Activated CD8-positive, alpha-beta T cell treated with anti-CD3 and anti-CD28 coated beads for 36 hours (primary cell): ENCODE data around the gene LAMA5. TPM values are rescaled to one million over a fixed set of nuclear protein-coding genes. Genes with fewer than 3 reads are reported as not detected.

Experiments
- ATAC-seq: fragments of 200-7000 bp; cut with Tn5 transposase; one replicate; pipeline ENCODE4 v1.10.0; 2021; ENCODE audit warnings: mild to moderate bottlenecking, moderate library complexity
- CTCF ChIA-PET: fragments of 350-600 bp; sonication (Branson Sonifier 250); formaldehyde crosslinking; loops from one replicate; lab custom pipeline; 2021; ENCODE audit warnings: antibody characterized with exemption; lab: Charles Lee
- POLR2A ChIA-PET: fragments of 350-600 bp; sonication (Branson Sonifier 250); formaldehyde crosslinking; loops from one replicate; lab custom pipeline; 2021; ENCODE audit warnings: antibody characterized with exemption; lab: Charles Lee
- DNase-seq: peaks from one replicate; pipeline ENCODE4 v3.0.0-alpha.2; 2020
- H3K27ac Mint-ChIP-seq: one replicate; pipeline ENCODE4 v1.8.0; 2021; ENCODE audit warnings: mild to moderate bottlenecking, mixed read lengths
- H3K27me3 Mint-ChIP-seq: one replicate; pipeline ENCODE4 v1.8.0; 2021; ENCODE audit warnings: mixed read lengths
- H3K36me3 Mint-ChIP-seq: one replicate; pipeline ENCODE4 v1.8.0; 2021; ENCODE audit warnings: low read depth, mixed read lengths
- H3K4me1 Mint-ChIP-seq: one replicate; pipeline ENCODE4 v1.8.0; 2021; ENCODE audit warnings: low read depth, mixed read lengths
- H3K4me3 Mint-ChIP-seq: one replicate; pipeline ENCODE4 v1.8.0; 2021; ENCODE audit warnings: mild to moderate bottlenecking, moderate library complexity, mixed read lengths
- H3K9me3 Mint-ChIP-seq: one replicate; pipeline ENCODE4 v1.8.0; 2021; ENCODE audit warnings: mixed read lengths
- CTCF ChIP-seq: fragments of 200-600 bp; IDR thresholded peaks from one replicate; pipeline ENCODE4 v1.8.0; 2022; ENCODE audit warnings: antibody characterized with exemption, mild to moderate bottlenecking
- intact Hi-C: fragments of 100-400 bp; cut with micrococcal nuclease; formaldehyde crosslinking; loops from one replicate; pipeline ENCODE4 v1.10.0; 2022
- total RNA-seq, 2 experiments: library from RNA; stranded (reverse); gene quantifications; one replicate each; pipeline ENCODE4 v1.2.3, GENCODE V29; 2021

LAMA5 gene
- total RNA-seq, 2 experiments from 2014 or later = 0.25 to 0.76 TPM

DNA sequence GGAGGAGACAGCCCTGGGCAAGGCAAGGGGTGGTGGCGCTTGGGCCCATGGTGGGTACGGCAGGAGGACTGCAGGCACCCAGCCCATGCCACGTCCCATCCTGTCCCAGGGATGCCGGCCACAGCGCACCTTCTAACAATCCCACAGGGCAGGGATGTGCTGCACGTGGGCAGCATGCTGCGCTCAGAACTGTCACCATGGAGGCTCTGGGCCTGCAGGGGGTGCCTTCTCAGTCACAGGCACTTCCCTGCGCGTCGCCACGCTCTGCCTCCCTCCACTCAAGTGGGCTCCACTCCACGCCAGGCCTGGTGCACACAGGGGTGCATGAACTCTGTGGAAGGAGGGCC, 37.6 kb upstream of the LAMA5 start:
- ATAC-seq (no peak), DNase-seq (no peak)
- peaks cover 19% of the 10 kb centered on the region for H3K4me1 Mint-ChIP-seq
- intact Hi-C loops = no loop called here
- TF ChIP-seq CTCF = no peak
- ChIA-PET CTCF (no interaction called here), POLR2A (interaction anchor here (1.6 to 2.7 kb wide), 2 partner anchors 15 to 103 kb away, joined by 3 to 18 read pairs; no protein-coding TSS in a partner anchor)
- H3K9me3 Mint-ChIP-seq = no peaks in the 10 kb centered on the region
- no peaks in the 10 kb centered on the region for H3K36me3 Mint-ChIP-seq
- H3K27me3 Mint-ChIP-seq = no peaks in the 10 kb centered on the region
- no peak overlapping the region for H3K27ac Mint-ChIP-seq
- H3K4me3 Mint-ChIP-seq = no peak overlapping the region

- H3K4me1 Mint-ChIP-seq = peaks cover 19% of the 10 kb centered on the region
- H3K4me3 Mint-ChIP-seq = peak overlapping the region; percentile 9
- H3K27me3 Mint-ChIP-seq = no peaks in the 10 kb centered on the region
- H3K36me3 Mint-ChIP-seq = no peaks in the 10 kb centered on the region
- no peak for TF ChIP-seq CTCF
- no peak overlapping the region for H3K27ac Mint-ChIP-seq
- no peak for DNase-seq
- POLR2A ChIA-PET = interaction anchor here (2.7 kb wide), 1 partner anchor 14 kb away, joined by 18 read pairs; no protein-coding TSS in a partner anchor
- H3K9me3 Mint-ChIP-seq = no peaks in the 10 kb centered on the region
- CTCF ChIA-PET = no interaction called here
- no peak for ATAC-seq
- intact Hi-C loops = no loop called here
Observed at GRCh38 chr20:62404112-62404665, 37.1 kb upstream of the LAMA5 start.

DNA sequence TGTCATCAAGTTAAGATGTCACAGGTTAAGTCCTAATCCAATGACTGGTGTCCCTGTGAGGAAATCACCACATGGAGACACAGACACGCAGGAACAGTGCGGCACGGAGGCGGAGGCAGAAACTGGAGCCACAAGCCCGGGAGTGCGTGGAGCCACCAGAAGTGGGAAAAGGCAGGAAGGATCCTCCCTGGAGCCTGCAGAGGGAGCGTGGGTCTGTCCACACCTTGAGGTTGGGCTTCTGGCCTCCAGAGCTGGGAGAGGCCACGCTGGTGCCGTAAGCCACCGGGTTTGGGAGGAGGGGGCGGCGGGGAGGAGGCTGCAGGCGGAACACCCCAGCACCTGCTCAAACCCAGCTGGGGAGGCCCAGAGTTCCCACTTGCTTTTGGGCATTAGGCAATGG, 36.2 kb upstream of the LAMA5 start:
- no peak overlapping the region for H3K27ac Mint-ChIP-seq
- no peak for DNase-seq

DNA sequence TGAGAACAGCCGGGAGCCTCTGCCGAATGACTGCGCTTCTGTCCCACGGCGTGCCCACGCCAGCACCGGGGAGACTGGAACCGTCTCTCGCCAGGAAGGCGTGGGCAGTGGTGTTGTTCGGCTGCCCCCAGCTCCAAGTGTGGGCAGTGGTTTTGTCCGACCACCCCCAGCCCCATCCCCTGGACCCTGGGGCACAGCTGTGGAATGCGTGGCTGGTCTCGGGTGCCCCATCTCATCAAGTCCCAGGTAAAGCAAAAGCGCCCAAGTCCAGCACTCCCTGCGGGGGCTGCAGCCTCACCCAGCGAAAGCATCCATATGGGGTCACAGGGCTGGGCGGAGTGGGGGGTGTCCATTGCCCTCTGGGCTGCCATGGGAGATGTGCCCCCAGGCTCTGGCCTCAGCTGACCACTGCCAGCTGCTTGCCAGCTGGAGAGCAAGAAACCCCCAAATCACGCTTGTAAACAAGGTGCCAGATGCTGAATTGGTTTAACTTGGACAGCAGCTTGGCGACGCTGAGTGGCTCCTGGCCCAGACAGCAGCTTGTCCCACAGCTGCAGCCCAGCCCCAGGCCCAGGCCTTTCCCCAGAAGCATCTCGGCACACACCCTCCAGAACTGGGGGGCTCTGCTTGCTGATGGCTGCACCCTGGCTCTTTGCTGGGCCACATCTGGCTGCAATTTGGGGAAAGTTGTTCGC, 35.5 kb upstream of the LAMA5 start:
- ChIA-PET CTCF (no interaction called here), POLR2A (interaction anchor here (4.9 kb wide), 1 partner anchor 13 kb away, joined by 53 read pairs; the partner anchor contains the start of gene RPS21)
- Mint-ChIP-seq H3K4me3 (no peak overlapping the region), H3K9me3 (no peaks in the 10 kb centered on the region), H3K27ac (no peak overlapping the region), H3K36me3 (peaks cover 2% of the 10 kb centered on the region), H3K27me3 (no peaks in the 10 kb centered on the region), H3K4me1 (peaks cover 19% of the 10 kb centered on the region)
- no peak for TF ChIP-seq CTCF
- intact Hi-C loops = no loop called here
- ATAC-seq (no peak), DNase-seq (no peak)

More for the DNA sequence above, 36.2 kb upstream of the LAMA5 start:
- no peak overlapping the region for H3K4me3 Mint-ChIP-seq
- peaks cover 19% of the 10 kb centered on the region for H3K4me1 Mint-ChIP-seq
- ChIA-PET CTCF (no interaction called here), POLR2A (interaction anchor here (2.7 to 4.9 kb wide), 2 partner anchors 13 to 14 kb away, joined by 18 to 53 read pairs; partner anchors contain the start of gene RPS21)
- intact Hi-C loops = no loop called here
- no peak for TF ChIP-seq CTCF
- no peak for ATAC-seq
- no peaks in the 10 kb centered on the region for H3K27me3 Mint-ChIP-seq
- no peaks in the 10 kb centered on the region for H3K36me3 Mint-ChIP-seq
- H3K9me3 Mint-ChIP-seq = no peaks in the 10 kb centered on the region

GRCh38 chr20:62401331-62401779, 34.2 kb upstream of the LAMA5 start:
- H3K27me3 Mint-ChIP-seq = no peaks in the 10 kb centered on the region
- ATAC-seq = no peak
- H3K9me3 Mint-ChIP-seq = no peaks in the 10 kb centered on the region
- no peak overlapping the region for H3K27ac Mint-ChIP-seq
- intact Hi-C loops = no loop called here
- no peak for TF ChIP-seq CTCF
- H3K4me3 Mint-ChIP-seq = no peak overlapping the region
- POLR2A ChIA-PET = interaction anchor here (4.9 kb wide), 1 partner anchor 12 kb away, joined by 53 read pairs; the partner anchor contains the start of gene RPS21
- H3K36me3 Mint-ChIP-seq = peaks cover 3% of the 10 kb centered on the region
- CTCF ChIA-PET = no interaction called here
- DNase-seq = no peak
- peaks cover 18% of the 10 kb centered on the region for H3K4me1 Mint-ChIP-seq
